HFF-Myc (cell line): ENCODE results near the gene FSTL4.
A peak's percentile ranks its signal among the peaks of the same experiment; 100 is the strongest.

ENCODE experiments used
- DNase-seq: peaks from one replicate; pipeline ENCODE4 v3.0.0-alpha.2; 2011; ENCODE audit warnings: low read depth; ENCODE audit errors: extremely low read depth
- H3K4me3 ChIP-seq: replicated peaks from 2 replicates; pipeline ENCODE4 v1.5.1; 2011; ENCODE audit warnings: low read depth, mild to moderate bottlenecking, control low read depth, low read length
- TF ChIP-seq, protein P1 (sequence below): IDR thresholded peaks from 2 replicates; pipeline ENCODE4 v1.5.1; 2012; ENCODE audit warnings: mild to moderate bottlenecking, low read depth, low read length, control low read depth; ENCODE audit errors: missing control alignments

FSTL4 gene

DNA sequence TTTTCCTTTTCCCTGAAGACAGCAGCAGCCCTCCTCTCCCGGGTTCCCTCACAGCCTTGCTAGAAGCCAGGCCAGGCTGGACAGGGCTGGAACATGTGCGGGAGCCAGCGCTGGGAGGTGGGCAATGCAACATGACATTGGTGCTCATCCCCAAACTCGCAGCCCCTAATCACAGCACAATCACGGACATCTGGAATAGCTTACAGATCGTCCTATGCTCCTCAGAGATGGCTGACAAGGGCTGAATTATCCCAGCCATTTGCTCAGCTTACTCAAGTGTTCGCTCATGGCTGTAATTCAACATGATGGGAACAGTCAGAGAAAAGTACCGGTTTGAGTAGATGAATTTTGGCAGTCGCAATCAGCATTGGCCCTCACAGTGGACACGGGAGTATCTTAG lies 49.8 kb downstream of the FSTL4 start:
- TF ChIP-seq, protein P1, sequence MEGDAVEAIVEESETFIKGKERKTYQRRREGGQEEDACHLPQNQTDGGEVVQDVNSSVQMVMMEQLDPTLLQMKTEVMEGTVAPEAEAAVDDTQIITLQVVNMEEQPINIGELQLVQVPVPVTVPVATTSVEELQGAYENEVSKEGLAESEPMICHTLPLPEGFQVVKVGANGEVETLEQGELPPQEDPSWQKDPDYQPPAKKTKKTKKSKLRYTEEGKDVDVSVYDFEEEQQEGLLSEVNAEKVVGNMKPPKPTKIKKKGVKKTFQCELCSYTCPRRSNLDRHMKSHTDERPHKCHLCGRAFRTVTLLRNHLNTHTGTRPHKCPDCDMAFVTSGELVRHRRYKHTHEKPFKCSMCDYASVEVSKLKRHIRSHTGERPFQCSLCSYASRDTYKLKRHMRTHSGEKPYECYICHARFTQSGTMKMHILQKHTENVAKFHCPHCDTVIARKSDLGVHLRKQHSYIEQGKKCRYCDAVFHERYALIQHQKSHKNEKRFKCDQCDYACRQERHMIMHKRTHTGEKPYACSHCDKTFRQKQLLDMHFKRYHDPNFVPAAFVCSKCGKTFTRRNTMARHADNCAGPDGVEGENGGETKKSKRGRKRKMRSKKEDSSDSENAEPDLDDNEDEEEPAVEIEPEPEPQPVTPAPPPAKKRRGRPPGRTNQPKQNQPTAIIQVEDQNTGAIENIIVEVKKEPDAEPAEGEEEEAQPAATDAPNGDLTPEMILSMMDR, result no peak
- no peak overlapping the region for H3K4me3 ChIP-seq
- DNase-seq, result no peak

DNA sequence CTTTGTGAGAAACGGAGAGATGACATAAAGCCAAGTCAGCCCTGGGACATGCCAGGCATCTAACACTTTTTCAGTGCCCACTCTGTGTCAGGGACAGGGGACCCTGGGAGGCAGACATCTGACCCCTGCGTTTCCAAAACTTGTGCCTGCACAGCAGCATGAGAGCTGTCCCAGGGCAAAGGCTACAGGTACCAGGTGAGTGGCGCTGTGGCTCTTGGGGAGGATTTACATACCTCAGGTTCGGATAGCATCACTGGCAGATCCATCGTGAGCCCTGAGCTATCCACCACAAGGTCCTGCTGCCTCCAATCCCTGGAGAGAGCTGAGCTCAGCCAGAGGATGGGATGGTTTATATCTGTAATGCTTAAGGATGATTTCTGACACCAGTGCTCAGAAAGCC lies 52.4 kb downstream of the FSTL4 start:
- H3K4me3 ChIP-seq, result no peak overlapping the region
- TF ChIP-seq, protein P1, result no peak
- no peak for DNase-seq

DNA sequence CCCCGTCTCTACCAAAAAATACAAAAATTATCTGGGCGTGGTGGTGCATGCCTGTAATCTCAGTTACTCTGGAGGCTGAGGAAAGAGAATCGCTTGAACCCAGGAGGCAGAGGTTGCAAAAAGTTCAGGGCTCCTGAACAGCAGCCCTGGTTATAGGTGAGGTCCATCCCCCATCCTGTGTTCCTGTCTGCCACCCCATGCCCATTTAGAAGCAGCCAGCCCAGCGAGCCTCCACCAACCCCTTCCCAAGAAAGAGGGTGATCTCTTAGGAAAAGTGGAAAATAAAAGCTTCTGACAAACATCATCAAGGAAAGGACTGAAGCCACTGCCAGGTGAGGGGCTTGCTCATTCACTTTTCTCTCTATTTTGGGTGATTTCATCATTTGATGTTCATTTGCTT lies 55.8 kb downstream of the FSTL4 start:
- TF ChIP-seq, protein P1, result no peak
- no peak for DNase-seq
- no peak overlapping the region for H3K4me3 ChIP-seq

DNA sequence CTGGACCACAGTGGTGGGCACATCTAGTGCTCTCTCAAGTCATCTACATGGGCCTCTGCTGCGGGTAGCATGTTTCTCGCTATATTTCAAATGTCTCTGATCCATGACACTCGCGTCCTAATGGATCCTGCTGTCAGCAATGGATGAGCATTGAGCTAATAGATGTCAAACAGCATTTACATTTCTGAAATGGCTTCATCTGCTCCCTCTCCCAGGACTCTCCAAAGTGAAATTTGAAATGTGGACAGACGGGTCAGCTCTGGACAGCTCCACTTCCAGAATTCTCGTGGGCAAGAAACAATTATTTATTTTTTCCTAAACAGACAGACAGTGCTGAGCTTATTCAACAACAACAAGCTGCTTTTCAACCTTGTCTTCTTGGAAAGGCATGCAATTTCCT lies 58.1 kb downstream of the FSTL4 start:
- no peak overlapping the region for H3K4me3 ChIP-seq
- no peak for DNase-seq
- TF ChIP-seq, protein P1, result no peak

GRCh38 chr5:133552925-133553525 lies 59.3 kb downstream of the FSTL4 start:
- TF ChIP-seq, protein P1, result peak; percentile 86
- DNase-seq, result no peak
- H3K4me3 ChIP-seq, result no peak overlapping the region

- no peak for DNase-seq
- H3K4me3 ChIP-seq, result no peak overlapping the region
- TF ChIP-seq, protein P1, result no peak
Measured at GRCh38 chr5:133546500-133546899, 65.8 kb downstream of the FSTL4 start.

DNA sequence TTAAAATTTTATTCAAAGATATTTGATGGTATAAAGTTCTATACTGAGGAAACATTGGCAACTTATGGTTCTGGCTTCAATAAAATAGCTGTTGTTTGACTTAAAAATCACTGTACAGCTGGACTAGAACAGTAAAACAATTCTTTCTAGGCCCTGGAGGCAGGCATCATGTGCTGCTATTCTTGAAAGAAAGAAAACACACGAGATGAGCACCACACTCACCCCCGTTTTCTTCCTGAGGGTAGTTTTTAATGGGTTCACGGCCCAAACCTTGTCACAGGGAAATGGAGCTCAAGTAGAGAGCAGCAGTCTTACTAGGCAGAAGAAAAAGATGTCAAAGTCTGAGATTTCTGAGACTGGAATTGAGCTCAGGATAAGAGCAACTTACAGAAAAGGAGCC lies 68.0 kb downstream of the FSTL4 start:
- H3K4me3 ChIP-seq, result no peak overlapping the region
- TF ChIP-seq, protein P1, result no peak
- DNase-seq, result no peak
